GM21576 (cell line): Measurements from ENCODE around the gene DNM2.
"Not testable (repeated sequence)": the region's sequence is repeated elsewhere in the genome, so short reads cannot be mapped to it uniquely, and the experiment has no call there.

Experiments used
- ATAC-seq: cut with Tn5 transposase; IDR thresholded peaks from one replicate; pipeline ENCODE4 v1.9.1; 2021; ENCODE audit warnings: mild to moderate bottlenecking, moderate library complexity; ENCODE audit not compliant: unreplicated experiment

Gene DNM2

GRCh38 chr19:10717356-10718204 is at the start of gene DNM2:
Gene DNM2, plus strand, starts transcription at chr19:10718079. Its CDS starts 164 bp downstream, at chr19:10718243.
- peak; percentile 83 for ATAC-seq

GRCh38 chr19:10669246-10669645 is 48.6 kb upstream of the DNM2 start:
- no peak for ATAC-seq

GRCh38 chr19:10670182-10670581 is 47.7 kb upstream of the DNM2 start:
- no peak for ATAC-seq

- ATAC-seq, result no peak
Observed at GRCh38 chr19:10670876-10671804, 46.7 kb upstream of the DNM2 start.

GRCh38 chr19:10671922-10672321 is 46.0 kb upstream of the DNM2 start:
- not testable (repeated sequence) for ATAC-seq

GRCh38 chr19:10675214-10675613 is 42.7 kb upstream of the DNM2 start:
- ATAC-seq, result not testable (repeated sequence)

- no peak for ATAC-seq
Observed at GRCh38 chr19:10677751-10678150, 40.1 kb upstream of the DNM2 start.

GRCh38 chr19:10678813-10679212 is 39.1 kb upstream of the DNM2 start:
- no peak for ATAC-seq

GRCh38 chr19:10679743-10680142 is 38.1 kb upstream of the DNM2 start:
- ATAC-seq, result no peak

GRCh38 chr19:10680545-10681135 is 37.2 kb upstream of the DNM2 start:
- ATAC-seq, result no peak

- no peak for ATAC-seq
Observed at GRCh38 chr19:10681658-10682057, 36.2 kb upstream of the DNM2 start.

GRCh38 chr19:10682397-10683063 is 35.3 kb upstream of the DNM2 start:
- ATAC-seq, result no peak

GRCh38 chr19:10683064-10683426 is 34.8 kb upstream of the DNM2 start:
- no peak for ATAC-seq

- no peak for ATAC-seq
Observed at GRCh38 chr19:10683582-10683981, 34.3 kb upstream of the DNM2 start.

GRCh38 chr19:10685210-10685609 is 32.7 kb upstream of the DNM2 start:
- no peak for ATAC-seq

- no peak for ATAC-seq
Observed at GRCh38 chr19:10686193-10686592, 31.7 kb upstream of the DNM2 start.

GRCh38 chr19:10686661-10687517 is 31.0 kb upstream of the DNM2 start:
- ATAC-seq, result no peak

- ATAC-seq, result no peak
Observed at GRCh38 chr19:10687518-10688288, 30.2 kb upstream of the DNM2 start.
